Panc1 (cell line): ENCODE data around the gene HRH2.

Experiments
- CTCF ChIP-seq: fragments of 450-650 bp; IDR thresholded peaks from 2 replicates; pipeline ENCODE4 v1.5.1; 2017; ENCODE audit warnings: mild to moderate bottlenecking
- POLR2AphosphoS5 ChIP-seq: IDR thresholded peaks from 2 replicates; pipeline ENCODE4 v1.6.1; 2012; ENCODE audit warnings: mild to moderate bottlenecking, low read depth, low read length, moderate library complexity
- REST ChIP-seq, 2 experiments: IDR thresholded peaks; 2 replicates each; pipeline ENCODE4 v1.6.1; 2011 to 2012; ENCODE audit warnings: low read depth in 2 of 2, control low read depth in 1 of 2, low read length in 1 of 2, mild to moderate bottlenecking in 1 of 2, moderate library complexity in 1 of 2; ENCODE audit not compliant: insufficient read depth in 1 of 2
- SIN3A ChIP-seq: IDR thresholded peaks from 2 replicates; pipeline ENCODE4 v1.6.1; 2012; ENCODE audit warnings: low read depth, mild to moderate bottlenecking, low read length, moderate library complexity, borderline replicate concordance; ENCODE audit not compliant: insufficient read depth

- TF ChIP-seq CTCF (no peak), SIN3A (no peak), REST (IDR thresholded peaks at IDR 0.05; ENCODE audit: insufficient read depth in 1 of 2, low read depth in 2 of 2, low read length in 1 of 2) (no peak), POLR2AphosphoS5 (no peak)
These were observed 4.9 kb upstream of the HRH2 start for GRCh38 chr5:175652741-175653663.
